Naive B cell (primary cell): ENCODE results near the gene SLC6A16. TPM values are rescaled to one million over a fixed set of nuclear protein-coding genes. Genes with fewer than 3 reads are reported as not detected.
"Not testable (repeated sequence)": the region's sequence is repeated elsewhere in the genome, so short reads cannot be mapped to it uniquely, and the experiment has no call there.

Source experiments
- ATAC-seq, 2 donors: fragments of 150-1000 bp; cut with Tn5 transposase; 2 replicates each; pipeline ENCODE4 v1.10.0; 2021; ENCODE audit warnings: low read depth in 2 of 2, mild to moderate bottlenecking in 2 of 2, moderate library complexity in 2 of 2
- DNase-seq: peaks from one replicate; pipeline ENCODE4 v3.0.0; 2022
- H3K27ac Mint-ChIP-seq, 6 donors: one replicate each; pipeline ENCODE4 v1.8.0; 2020 to 2022; ENCODE audit warnings: mild to moderate bottlenecking in 6 of 6, mixed read lengths in 6 of 6, moderate library complexity in 5 of 6, inconsistent platforms in 2 of 6
- H3K27me3 Mint-ChIP-seq, 3 donors: one replicate each; pipeline ENCODE4 v1.8.0; 2021 to 2022; ENCODE audit warnings: mixed read lengths in 3 of 3, mild to moderate bottlenecking in 1 of 3
- H3K36me3 Mint-ChIP-seq, 2 donors: one replicate each; pipeline ENCODE4 v1.8.0; 2020 to 2022; ENCODE audit warnings: mixed read lengths in 2 of 2, inconsistent platforms in 1 of 2, mild to moderate bottlenecking in 1 of 2
- H3K4me1 Mint-ChIP-seq, 3 donors: one replicate each; pipeline ENCODE4 v1.8.0; 2020 to 2022; ENCODE audit warnings: mixed read lengths in 3 of 3, inconsistent platforms in 1 of 3, mild to moderate bottlenecking in 1 of 3, moderate library complexity in 1 of 3
- H3K4me3 Mint-ChIP-seq, 8 donors: one replicate each; pipeline ENCODE4 v1.8.0; 2020 to 2022; ENCODE audit warnings: mild to moderate bottlenecking in 8 of 8, mixed read lengths in 8 of 8, moderate library complexity in 8 of 8, inconsistent platforms in 2 of 8
- H3K9me3 Mint-ChIP-seq, 7 donors: one replicate each; pipeline ENCODE4 v1.8.0; 2020 to 2022; ENCODE audit warnings: mixed read lengths in 7 of 7, mild to moderate bottlenecking in 5 of 7, inconsistent platforms in 2 of 7, moderate library complexity in 1 of 7
- polyA plus RNA-seq, 6 donors: library from polyadenylated mRNA; unstranded; fragments of 300-500 nt; fragmentation: Illumina TruSeq; gene quantifications; one replicate each; pipeline ENCODE4 v1.2.3, GENCODE V29; 2021; ENCODE audit warnings: low read depth in 6 of 6

The SLC6A16 gene
- polyA plus RNA-seq, 6 donors from 2014 or later: 5.8 to 17.4 (median 8.4) TPM

- Mint-ChIP-seq H3K9me3 (no peaks in the 10 kb centered on the region), H3K27ac (peak overlapping the region in 5 of 6 donors; percentile 5 to 95 (median 63)), H3K36me3 (peaks cover 11 to 28% of the 10 kb centered on the region in 2 donors), H3K27me3 (no peaks in the 10 kb centered on the region), H3K4me1 (peaks cover 33 to 57% (median 45%) of the 10 kb centered on the region in 3 donors), H3K4me3 (peak overlapping the region in 4 of 8 donors; percentile 16 to 49 (median 30))
- ATAC-seq (peak in 1 of 2 donors; percentile 43), DNase-seq (no peak)
These were observed 15.9 kb downstream of the SLC6A16 start for GRCh38 chr19:49309087-49309486.

- H3K36me3 Mint-ChIP-seq: peaks cover 11 to 37% of the 10 kb centered on the region in 2 donors
- peak overlapping the region in 4 of 6 donors; percentile 23 to 85 (median 46) for H3K27ac Mint-ChIP-seq
- ATAC-seq (peak; percentile 93 to 94), DNase-seq (peak; percentile 30)
- not testable (repeated sequence) for H3K27me3 Mint-ChIP-seq, H3K9me3 Mint-ChIP-seq
- H3K4me1 Mint-ChIP-seq: peaks cover 28 to 57% (median 48%) of the 10 kb centered on the region in 3 donors
- H3K4me3 Mint-ChIP-seq: peak overlapping the region in 4 of 8 donors; percentile 47 to 65 (median 55)
These were observed 18.3 kb downstream of the SLC6A16 start for GRCh38 chr19:49306734-49307133.

- peaks cover 13 to 35% (median 24%) of the 10 kb centered on the region in 3 donors for H3K4me1 Mint-ChIP-seq
- H3K27ac Mint-ChIP-seq: peak overlapping the region in 2 of 6 donors; percentile 32 to 81
- H3K36me3 Mint-ChIP-seq: peaks cover 0 to 9% of the 10 kb centered on the region in 2 donors
- peaks cover 0 to 9% (median 7%) of the 10 kb centered on the region in 7 donors for H3K9me3 Mint-ChIP-seq
- DNase-seq (no peak), ATAC-seq (no peak)
- peak overlapping the region in 3 of 8 donors; percentile 26 to 70 (median 70) for H3K4me3 Mint-ChIP-seq
- H3K27me3 Mint-ChIP-seq: no peaks in the 10 kb centered on the region
These were observed 23.1 kb downstream of the SLC6A16 start for GRCh38 chr19:49301866-49302252.

- Mint-ChIP-seq H3K4me3 (peak overlapping the region; percentile 20 to 70 (median 66)), H3K9me3 (peaks cover 0 to 9% (median 7%) of the 10 kb centered on the region in 7 donors), H3K4me1 (peaks cover 10 to 31% (median 24%) of the 10 kb centered on the region in 3 donors), H3K27ac (peak overlapping the region; percentile 32 to 81 (median 50)), H3K27me3 (no peaks in the 10 kb centered on the region), H3K36me3 (peaks cover 0 to 9% of the 10 kb centered on the region in 2 donors)
- DNase-seq (peak; percentile 79), ATAC-seq (peak; percentile 100)
These were observed 23.7 kb downstream of the SLC6A16 start for GRCh38 chr19:49301165-49301865.

GRCh38 chr19:49298653-49299052, 26.3 kb downstream of the SLC6A16 start:
- peaks cover 10 to 28% (median 24%) of the 10 kb centered on the region in 3 donors for H3K4me1 Mint-ChIP-seq
- not testable (repeated sequence) for ATAC-seq, H3K27ac Mint-ChIP-seq, DNase-seq, H3K27me3 Mint-ChIP-seq, H3K36me3 Mint-ChIP-seq, H3K9me3 Mint-ChIP-seq, H3K4me3 Mint-ChIP-seq

- H3K4me1 Mint-ChIP-seq: peaks cover 10 to 23% (median 19%) of the 10 kb centered on the region in 3 donors
- ATAC-seq (no peak), DNase-seq (no peak)
- no peaks in the 10 kb centered on the region for H3K27me3 Mint-ChIP-seq
- peaks cover 0 to 1% (median 0%) of the 10 kb centered on the region in 7 donors for H3K9me3 Mint-ChIP-seq
- peaks cover 0 to 1% of the 10 kb centered on the region in 2 donors for H3K36me3 Mint-ChIP-seq
- no peak overlapping the region for H3K27ac Mint-ChIP-seq
- no peak overlapping the region for H3K4me3 Mint-ChIP-seq
These were observed 27.6 kb downstream of the SLC6A16 start for GRCh38 chr19:49297403-49297802.

- Mint-ChIP-seq H3K4me1 (peaks cover 2 to 4% (median 3%) of the 10 kb centered on the region in 3 donors), H3K9me3 (no peaks in the 10 kb centered on the region), H3K27ac (no peak overlapping the region), H3K4me3 (no peak overlapping the region), H3K27me3 (no peaks in the 10 kb centered on the region), H3K36me3 (no peaks in the 10 kb centered on the region)
- DNase-seq (no peak), ATAC-seq (no peak)
These were observed 29.6 kb downstream of the SLC6A16 start for GRCh38 chr19:49295208-49295880.

- no peaks in the 10 kb centered on the region for H3K9me3 Mint-ChIP-seq
- no peaks in the 10 kb centered on the region for H3K27me3 Mint-ChIP-seq
- no peak overlapping the region for H3K4me3 Mint-ChIP-seq
- ATAC-seq (no peak), DNase-seq (no peak)
- no peaks in the 10 kb centered on the region for H3K36me3 Mint-ChIP-seq
- H3K27ac Mint-ChIP-seq: peak overlapping the region in 1 of 6 donors; percentile 22
- H3K4me1 Mint-ChIP-seq: no peaks in the 10 kb centered on the region
These were observed 30.6 kb downstream of the SLC6A16 start for GRCh38 chr19:49294401-49294800.

GRCh38 chr19:49290517-49290916, 34.5 kb downstream of the SLC6A16 start:
- ATAC-seq (no peak), DNase-seq (no peak)
- H3K4me3 Mint-ChIP-seq: no peak overlapping the region
- no peak overlapping the region for H3K27ac Mint-ChIP-seq
- H3K36me3 Mint-ChIP-seq: no peaks in the 10 kb centered on the region
- peaks cover 0 to 3% (median 0%) of the 10 kb centered on the region in 3 donors for H3K4me1 Mint-ChIP-seq
- no peaks in the 10 kb centered on the region for H3K27me3 Mint-ChIP-seq
- H3K9me3 Mint-ChIP-seq: peaks cover 0 to 5% (median 0%) of the 10 kb centered on the region in 7 donors

- not testable (repeated sequence) for ATAC-seq, H3K27me3 Mint-ChIP-seq, H3K4me1 Mint-ChIP-seq, H3K4me3 Mint-ChIP-seq, DNase-seq, H3K9me3 Mint-ChIP-seq, H3K36me3 Mint-ChIP-seq
- peak overlapping the region in 1 of 6 donors; percentile 26 for H3K27ac Mint-ChIP-seq
These were observed 35.7 kb downstream of the SLC6A16 start for GRCh38 chr19:49289286-49289685.

- not testable (repeated sequence) for ATAC-seq, H3K27me3 Mint-ChIP-seq, H3K27ac Mint-ChIP-seq, H3K9me3 Mint-ChIP-seq, H3K4me1 Mint-ChIP-seq, H3K36me3 Mint-ChIP-seq, DNase-seq, H3K4me3 Mint-ChIP-seq
These were observed 36.8 kb downstream of the SLC6A16 start for GRCh38 chr19:49288205-49288604.

- peaks cover 0 to 5% (median 0%) of the 10 kb centered on the region in 7 donors for H3K9me3 Mint-ChIP-seq
- ATAC-seq (no peak), DNase-seq (no peak)
- H3K27me3 Mint-ChIP-seq: no peaks in the 10 kb centered on the region
- H3K36me3 Mint-ChIP-seq: no peaks in the 10 kb centered on the region
- H3K27ac Mint-ChIP-seq: no peak overlapping the region
- peaks cover 0 to 3% (median 0%) of the 10 kb centered on the region in 3 donors for H3K4me1 Mint-ChIP-seq
- H3K4me3 Mint-ChIP-seq: no peak overlapping the region
These were observed 37.7 kb downstream of the SLC6A16 start for GRCh38 chr19:49287141-49287770.

- H3K27me3 Mint-ChIP-seq: peaks cover 2 to 20% (median 8%) of the 10 kb centered on the region in 3 donors
These were observed 42.8 kb downstream of the SLC6A16 start for GRCh38 chr19:49282184-49282583.

More at GRCh38 chr19:49282184-49282583, 42.8 kb downstream of the SLC6A16 start:
- DNase-seq (no peak), ATAC-seq (no peak)
- H3K4me1 Mint-ChIP-seq: no peaks in the 10 kb centered on the region
- peak overlapping the region in 2 of 6 donors; percentile 30 to 33 for H3K27ac Mint-ChIP-seq
- no peak overlapping the region for H3K4me3 Mint-ChIP-seq
- no peaks in the 10 kb centered on the region for H3K36me3 Mint-ChIP-seq
- H3K9me3 Mint-ChIP-seq: no peaks in the 10 kb centered on the region
